HuH-7.5 (cell line): ENCODE measurements around the gene SAYSD1.
"Not testable (repeated sequence)": the region's sequence is repeated elsewhere in the genome, so short reads cannot be mapped to it uniquely, and the experiment has no call there.

Source experiments
- DNase-seq: peaks from one replicate; pipeline ENCODE4 v3.0.0; 2011; ENCODE audit warnings: low spot score

The SAYSD1 gene, protein sequence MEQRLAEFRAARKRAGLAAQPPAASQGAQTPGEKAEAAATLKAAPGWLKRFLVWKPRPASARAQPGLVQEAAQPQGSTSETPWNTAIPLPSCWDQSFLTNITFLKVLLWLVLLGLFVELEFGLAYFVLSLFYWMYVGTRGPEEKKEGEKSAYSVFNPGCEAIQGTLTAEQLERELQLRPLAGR

GRCh38 chr6:39114704-39115599 is at the start of gene SAYSD1:
SAYSD1 (minus strand) TSS chr6:39115186; CDS start chr6:39115089, 97 bp downstream.
- DNase-seq, result peak; percentile 61

- no peak for DNase-seq
Observed at GRCh38 chr6:39157511-39157910, 42.5 kb upstream of the SAYSD1 start.

- no peak for DNase-seq
Observed at GRCh38 chr6:39156801-39157200, 41.8 kb upstream of the SAYSD1 start.

- no peak for DNase-seq
Observed at GRCh38 chr6:39154705-39155104, 39.7 kb upstream of the SAYSD1 start.

GRCh38 chr6:39153766-39154397 is 38.9 kb upstream of the SAYSD1 start:
- no peak for DNase-seq

DNA sequence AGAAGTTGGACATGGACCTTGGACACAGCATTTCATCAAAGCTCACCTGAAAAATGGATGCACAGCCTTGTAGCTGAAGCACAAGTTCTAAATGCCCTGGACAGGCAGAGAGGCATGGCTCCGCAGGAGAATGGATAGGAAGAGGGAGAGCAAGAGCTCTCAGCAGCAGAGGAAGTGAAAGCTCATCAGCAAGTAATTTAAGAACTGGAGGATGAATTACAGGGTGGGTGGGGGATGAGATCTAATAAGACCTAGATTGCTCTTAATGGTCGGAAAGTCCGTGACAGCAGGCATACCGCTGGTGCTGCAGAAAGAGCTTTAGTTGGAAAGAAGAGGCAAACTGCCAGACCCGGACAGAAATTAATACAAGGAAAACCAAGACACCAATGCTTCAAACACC is 37.3 kb upstream of the SAYSD1 start:
- no peak for DNase-seq

DNA sequence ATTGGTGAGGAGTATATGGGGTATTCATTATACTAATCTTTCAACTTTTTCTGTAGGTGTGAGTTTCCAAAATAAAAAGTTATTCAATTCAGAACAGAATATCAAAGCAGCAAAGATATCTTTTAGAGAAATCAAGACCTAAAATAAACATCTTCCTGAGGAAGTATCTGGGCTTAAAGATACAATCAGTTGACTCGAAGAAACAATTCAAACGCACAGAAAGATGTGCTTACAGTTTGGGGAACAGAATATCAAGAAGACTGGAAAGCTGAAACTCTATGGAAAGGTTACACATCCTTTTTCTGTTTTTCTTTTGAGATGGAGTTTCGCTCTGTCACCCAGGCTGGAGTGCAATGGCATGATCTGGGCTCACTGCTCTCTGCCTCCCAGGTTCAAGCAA is 36.2 kb upstream of the SAYSD1 start:
- DNase-seq, result no peak

- DNase-seq, result no peak
Observed at GRCh38 chr6:39144481-39145173, 29.6 kb upstream of the SAYSD1 start.

GRCh38 chr6:39143238-39143930 is 28.4 kb upstream of the SAYSD1 start:
- DNase-seq, result no peak

- no peak for DNase-seq
Observed at GRCh38 chr6:39140556-39141167, 25.7 kb upstream of the SAYSD1 start.

DNA sequence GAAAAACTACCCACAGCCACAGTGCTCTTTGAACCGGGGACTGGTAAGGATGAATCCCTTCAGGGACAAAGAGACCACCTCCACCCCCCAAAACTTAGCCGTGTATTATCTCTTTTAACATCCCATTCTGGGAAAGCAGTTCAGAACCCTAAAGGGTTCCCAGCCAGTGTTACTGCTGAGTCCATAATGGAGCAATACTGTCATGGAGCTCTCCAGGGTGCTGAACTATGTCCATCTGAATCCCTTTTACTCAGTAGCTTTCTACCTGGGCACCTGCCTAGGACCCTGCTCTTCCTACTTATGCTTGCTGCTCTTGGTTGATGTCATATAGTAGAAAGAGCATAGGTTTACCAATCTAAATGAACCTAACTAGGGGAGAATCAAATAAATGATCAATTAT is 22.3 kb upstream of the SAYSD1 start:
- peak; percentile 14 for DNase-seq

- DNase-seq, result not testable (repeated sequence)
Observed at GRCh38 chr6:39136207-39136606, 21.2 kb upstream of the SAYSD1 start.

DNA sequence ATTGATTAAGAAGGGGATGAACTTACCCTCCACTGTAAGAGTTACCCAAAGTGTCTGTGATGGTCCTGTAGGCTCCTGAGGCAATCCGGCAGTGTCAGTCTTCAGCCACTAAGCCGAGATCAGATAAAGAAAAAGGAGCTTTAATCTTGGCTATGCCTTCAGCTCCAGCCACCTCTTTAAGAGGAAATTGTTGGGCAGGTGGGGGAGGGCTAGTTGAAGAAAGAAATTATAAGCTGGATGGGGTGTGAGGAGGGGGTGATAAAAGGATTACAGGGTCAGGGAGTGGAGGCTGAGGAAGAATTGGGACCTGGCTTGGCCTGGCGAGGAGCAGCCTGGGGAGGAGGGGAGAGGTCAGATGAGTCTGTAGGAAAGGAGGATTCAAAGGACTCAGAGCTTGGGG is 19.8 kb upstream of the SAYSD1 start:
- DNase-seq, result not testable (repeated sequence)

DNA sequence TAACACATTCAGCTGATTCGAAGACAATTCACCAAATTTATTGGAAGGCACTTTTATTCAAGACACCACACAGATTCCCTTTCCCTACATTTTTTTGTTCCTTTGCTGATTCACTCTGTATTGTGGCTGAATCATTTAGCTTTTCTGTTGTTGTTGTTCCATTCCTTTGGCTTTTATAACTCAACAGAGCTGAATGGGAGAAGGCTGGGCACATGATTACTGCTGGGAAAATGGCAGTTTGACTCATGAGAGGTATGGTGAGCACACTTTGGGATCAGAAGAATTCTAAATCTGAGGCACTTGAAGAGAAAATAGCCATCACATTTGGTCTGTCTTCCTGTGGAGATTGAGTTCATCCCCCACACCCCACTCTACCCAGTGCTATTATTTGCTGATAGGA is 15.7 kb upstream of the SAYSD1 start:
- no peak for DNase-seq

- no peak for DNase-seq
Observed at GRCh38 chr6:39128832-39129231, 13.8 kb upstream of the SAYSD1 start.

DNA sequence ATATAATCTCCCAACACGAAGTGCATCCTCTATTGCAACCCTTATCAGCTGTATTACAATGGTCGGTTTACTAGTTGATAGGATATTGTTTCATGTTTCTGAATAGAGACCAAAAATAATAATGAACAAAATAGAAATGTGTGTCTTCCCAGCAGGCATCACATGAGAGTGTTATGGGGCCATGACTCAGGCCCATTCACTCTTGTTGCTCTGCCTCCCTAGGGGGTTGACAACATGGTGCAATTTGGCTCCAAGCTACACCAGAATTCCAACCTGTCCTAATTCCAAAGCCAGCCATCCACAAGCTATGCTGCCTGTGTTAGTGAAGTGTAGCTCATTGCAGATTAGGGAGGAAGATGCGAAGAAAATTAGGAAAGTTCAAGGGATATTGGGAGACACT is 13.1 kb upstream of the SAYSD1 start:
- DNase-seq, result no peak

DNA sequence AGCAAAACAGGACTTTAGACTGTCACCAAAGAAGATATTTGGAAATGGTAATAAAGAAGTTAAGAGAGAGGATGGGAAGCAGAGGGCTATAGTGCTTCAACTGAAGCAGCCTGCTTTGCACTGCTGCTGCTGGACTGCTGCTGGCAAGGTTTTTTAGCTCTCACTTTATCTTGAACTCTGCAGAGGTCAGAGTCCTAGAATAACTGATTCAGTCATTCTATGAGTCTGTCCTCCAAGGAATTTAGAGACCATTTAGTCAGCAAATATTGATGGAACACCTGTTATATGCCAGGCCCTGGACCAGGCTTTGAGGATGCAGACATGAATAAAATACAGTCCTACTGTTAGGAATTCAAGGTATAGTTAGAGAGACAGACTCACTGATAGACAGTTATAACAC is 9.1 kb upstream of the SAYSD1 start:
- no peak for DNase-seq

- DNase-seq, result no peak
Observed at GRCh38 chr6:39118921-39119320, 3.9 kb upstream of the SAYSD1 start.

DNA sequence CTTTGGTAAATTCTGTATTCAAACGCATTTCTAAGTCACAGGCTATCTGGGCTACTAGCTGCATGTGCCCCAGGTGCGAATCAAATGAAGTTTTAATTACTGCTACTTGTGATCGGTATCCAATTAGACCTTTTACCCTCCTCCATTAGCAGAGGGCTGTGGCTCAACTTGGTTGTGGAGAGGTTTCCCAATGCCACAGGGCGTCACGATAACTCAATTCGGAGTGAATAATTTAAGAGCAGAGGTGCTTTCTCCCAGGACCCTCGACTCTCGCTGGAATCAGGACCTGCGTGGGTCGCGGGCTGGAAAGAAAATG is 640 bp downstream of the SAYSD1 start:
- no peak for DNase-seq

- DNase-seq, result no peak
Observed at GRCh38 chr6:39113788-39114187, 1.2 kb downstream of the SAYSD1 start.

- no peak for DNase-seq
Observed at GRCh38 chr6:39111280-39111679, 3.7 kb downstream of the SAYSD1 start.
